SK-N-SH (cell line): ENCODE data around the gene SHLD1.

ENCODE experiments used
- CHD2 ChIP-seq: fragments of 150-350 bp; IDR thresholded peaks from 2 replicates; pipeline ENCODE4 v1.6.1; 2018; ENCODE audit warnings: low read length; ENCODE audit not compliant: partially characterized antibody
- EP300 ChIP-seq, 2 experiments: IDR thresholded peaks; 2 replicates each; pipeline versions ENCODE4 v1.4.0 to v1.6.1; 2012; ENCODE audit warnings: borderline replicate concordance in 1 of 2, low read depth in 1 of 2, low read length in 1 of 2
- EZH2phosphoT487 ChIP-seq: fragments of 200-600 bp; sonication (generic); IDR thresholded peaks from 2 replicates; pipeline ENCODE4 v1.6.1; 2017; ENCODE audit warnings: low read depth, mixed run types, mild to moderate bottlenecking, antibody characterized with exemption, moderate library complexity, borderline replicate concordance
- FOXJ3 ChIP-seq: sonication (generic); formaldehyde crosslinking; IDR thresholded peaks from 2 replicates; pipeline ENCODE4 v1.5.1; 2020; ENCODE audit warnings: mild to moderate bottlenecking, missing genetic modification reagents
- GABPA ChIP-seq: IDR thresholded peaks from 2 replicates; pipeline ENCODE4 v1.4.0; 2012; ENCODE audit warnings: low read depth, mild to moderate bottlenecking
- GATA2 ChIP-seq: sonication (generic); formaldehyde crosslinking; IDR thresholded peaks from 2 replicates; pipeline ENCODE4 v1.5.0; 2020; ENCODE audit warnings: mild to moderate bottlenecking, missing genetic modification reagents
- RCOR1 ChIP-seq: fragments of 150-350 bp; IDR thresholded peaks from 2 replicates; pipeline ENCODE4 v1.6.1; 2017; ENCODE audit warnings: antibody characterized with exemption, low read length
- RFX5 ChIP-seq: IDR thresholded peaks from 2 replicates; pipeline ENCODE4 v1.6.1; 2012; ENCODE audit warnings: mild to moderate bottlenecking, improper control_type of control experiment, low read length
- SIN3A ChIP-seq: IDR thresholded peaks from 2 replicates; pipeline ENCODE4 v1.6.1; 2012; ENCODE audit warnings: low read depth, mild to moderate bottlenecking, low read length, moderate library complexity, borderline replicate concordance
- SMC3 ChIP-seq: IDR thresholded peaks from 2 replicates; pipeline ENCODE4 v1.6.1; 2012; ENCODE audit warnings: low read depth, low read length, improper control_type of control experiment
- TAF1 ChIP-seq: IDR thresholded peaks from 2 replicates; pipeline ENCODE4 v1.6.1; 2012; ENCODE audit warnings: low read depth, mild to moderate bottlenecking, low read length, moderate library complexity, borderline replicate concordance
- TF ChIP-seq, protein P1 (sequence below): fragments of 200-600 bp; sonication (generic); IDR thresholded peaks from 2 replicates; pipeline ENCODE4 v1.6.1; 2017; ENCODE audit warnings: antibody characterized with exemption, mild to moderate bottlenecking, moderate library complexity
- TF ChIP-seq, protein P2 (sequence below): IDR thresholded peaks from 2 replicates; pipeline ENCODE4 v1.6.1; 2012; ENCODE audit warnings: mild to moderate bottlenecking, low read depth, low read length, moderate library complexity
- TF ChIP-seq, protein P3 (sequence below): IDR thresholded peaks from 2 replicates; pipeline ENCODE4 v1.4.0; 2012; ENCODE audit warnings: low read depth

DNA sequence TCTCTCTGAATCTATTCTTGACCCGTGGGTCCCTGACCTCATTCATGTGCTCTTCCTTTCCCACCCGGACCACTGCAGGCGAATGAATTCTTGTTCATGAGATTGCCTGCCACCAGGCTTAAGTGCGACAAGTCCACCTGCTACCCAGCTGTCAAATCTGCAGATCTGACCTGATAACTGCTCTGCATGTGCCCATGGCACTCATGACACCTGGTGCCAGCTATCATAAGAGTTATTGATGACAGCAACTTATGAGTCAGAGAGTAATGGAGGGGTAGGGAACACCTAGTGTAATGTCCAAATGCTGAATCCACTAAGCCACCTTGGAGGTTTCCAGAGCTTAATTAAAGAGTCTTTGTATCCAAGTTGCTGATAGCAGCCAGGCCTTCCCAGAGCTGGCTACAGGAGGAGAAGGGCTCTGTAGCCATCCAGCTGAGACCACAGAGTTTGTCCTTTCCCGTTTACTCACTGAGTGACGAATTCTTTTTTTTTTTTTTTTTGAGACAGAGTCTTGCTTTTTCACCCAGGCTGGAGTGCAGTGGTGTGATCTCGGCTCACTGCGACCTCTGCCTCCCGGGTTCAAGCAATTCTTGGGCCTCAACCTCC, 17.4 kb downstream of the SHLD1 start:
- TF ChIP-seq, protein P1, sequence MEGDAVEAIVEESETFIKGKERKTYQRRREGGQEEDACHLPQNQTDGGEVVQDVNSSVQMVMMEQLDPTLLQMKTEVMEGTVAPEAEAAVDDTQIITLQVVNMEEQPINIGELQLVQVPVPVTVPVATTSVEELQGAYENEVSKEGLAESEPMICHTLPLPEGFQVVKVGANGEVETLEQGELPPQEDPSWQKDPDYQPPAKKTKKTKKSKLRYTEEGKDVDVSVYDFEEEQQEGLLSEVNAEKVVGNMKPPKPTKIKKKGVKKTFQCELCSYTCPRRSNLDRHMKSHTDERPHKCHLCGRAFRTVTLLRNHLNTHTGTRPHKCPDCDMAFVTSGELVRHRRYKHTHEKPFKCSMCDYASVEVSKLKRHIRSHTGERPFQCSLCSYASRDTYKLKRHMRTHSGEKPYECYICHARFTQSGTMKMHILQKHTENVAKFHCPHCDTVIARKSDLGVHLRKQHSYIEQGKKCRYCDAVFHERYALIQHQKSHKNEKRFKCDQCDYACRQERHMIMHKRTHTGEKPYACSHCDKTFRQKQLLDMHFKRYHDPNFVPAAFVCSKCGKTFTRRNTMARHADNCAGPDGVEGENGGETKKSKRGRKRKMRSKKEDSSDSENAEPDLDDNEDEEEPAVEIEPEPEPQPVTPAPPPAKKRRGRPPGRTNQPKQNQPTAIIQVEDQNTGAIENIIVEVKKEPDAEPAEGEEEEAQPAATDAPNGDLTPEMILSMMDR, result no peak
- TF ChIP-seq EZH2phosphoT487, result no peak
- no peak for TF ChIP-seq FOXJ3 (CRISPR knock-in tag)
- no peak for TF ChIP-seq TAF1
- TF ChIP-seq CHD2, result no peak
- no peak for TF ChIP-seq SIN3A
- no peak for TF ChIP-seq EP300 (IDR thresholded peaks at IDR 0.05; ENCODE audit: borderline replicate concordance in 1 of 2, low read depth in 1 of 2, low read length in 1 of 2)
- TF ChIP-seq, protein P2, sequence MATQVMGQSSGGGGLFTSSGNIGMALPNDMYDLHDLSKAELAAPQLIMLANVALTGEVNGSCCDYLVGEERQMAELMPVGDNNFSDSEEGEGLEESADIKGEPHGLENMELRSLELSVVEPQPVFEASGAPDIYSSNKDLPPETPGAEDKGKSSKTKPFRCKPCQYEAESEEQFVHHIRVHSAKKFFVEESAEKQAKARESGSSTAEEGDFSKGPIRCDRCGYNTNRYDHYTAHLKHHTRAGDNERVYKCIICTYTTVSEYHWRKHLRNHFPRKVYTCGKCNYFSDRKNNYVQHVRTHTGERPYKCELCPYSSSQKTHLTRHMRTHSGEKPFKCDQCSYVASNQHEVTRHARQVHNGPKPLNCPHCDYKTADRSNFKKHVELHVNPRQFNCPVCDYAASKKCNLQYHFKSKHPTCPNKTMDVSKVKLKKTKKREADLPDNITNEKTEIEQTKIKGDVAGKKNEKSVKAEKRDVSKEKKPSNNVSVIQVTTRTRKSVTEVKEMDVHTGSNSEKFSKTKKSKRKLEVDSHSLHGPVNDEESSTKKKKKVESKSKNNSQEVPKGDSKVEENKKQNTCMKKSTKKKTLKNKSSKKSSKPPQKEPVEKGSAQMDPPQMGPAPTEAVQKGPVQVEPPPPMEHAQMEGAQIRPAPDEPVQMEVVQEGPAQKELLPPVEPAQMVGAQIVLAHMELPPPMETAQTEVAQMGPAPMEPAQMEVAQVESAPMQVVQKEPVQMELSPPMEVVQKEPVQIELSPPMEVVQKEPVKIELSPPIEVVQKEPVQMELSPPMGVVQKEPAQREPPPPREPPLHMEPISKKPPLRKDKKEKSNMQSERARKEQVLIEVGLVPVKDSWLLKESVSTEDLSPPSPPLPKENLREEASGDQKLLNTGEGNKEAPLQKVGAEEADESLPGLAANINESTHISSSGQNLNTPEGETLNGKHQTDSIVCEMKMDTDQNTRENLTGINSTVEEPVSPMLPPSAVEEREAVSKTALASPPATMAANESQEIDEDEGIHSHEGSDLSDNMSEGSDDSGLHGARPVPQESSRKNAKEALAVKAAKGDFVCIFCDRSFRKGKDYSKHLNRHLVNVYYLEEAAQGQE, result no peak
- TF ChIP-seq GABPA, result no peak
- TF ChIP-seq RCOR1, result no peak
- TF ChIP-seq, protein P3, sequence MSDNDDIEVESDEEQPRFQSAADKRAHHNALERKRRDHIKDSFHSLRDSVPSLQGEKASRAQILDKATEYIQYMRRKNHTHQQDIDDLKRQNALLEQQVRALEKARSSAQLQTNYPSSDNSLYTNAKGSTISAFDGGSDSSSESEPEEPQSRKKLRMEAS, result no peak
- no peak for TF ChIP-seq RFX5
- no peak for TF ChIP-seq GATA2 (CRISPR knock-in tag)
- TF ChIP-seq SMC3, result no peak
